ENCODE results near the gene NVL.

- TF ChIP-seq CTCF (IDR thresholded peaks at IDR 0.05) (no peak), POLR2A (IDR thresholded peaks at IDR 0.05; ENCODE audit: low read length) (no peak)
Measured at GRCh38 chr1:224177356-224177999, 152.5 kb downstream of the NVL start.

Measured in A549 (cell line).